Measurements from ENCODE around the gene POLA1.
"Not testable (repeated sequence)": the region's sequence is repeated elsewhere in the genome, so short reads cannot be mapped to it uniquely, and the experiment has no call there.

The POLA1 gene

DNA sequence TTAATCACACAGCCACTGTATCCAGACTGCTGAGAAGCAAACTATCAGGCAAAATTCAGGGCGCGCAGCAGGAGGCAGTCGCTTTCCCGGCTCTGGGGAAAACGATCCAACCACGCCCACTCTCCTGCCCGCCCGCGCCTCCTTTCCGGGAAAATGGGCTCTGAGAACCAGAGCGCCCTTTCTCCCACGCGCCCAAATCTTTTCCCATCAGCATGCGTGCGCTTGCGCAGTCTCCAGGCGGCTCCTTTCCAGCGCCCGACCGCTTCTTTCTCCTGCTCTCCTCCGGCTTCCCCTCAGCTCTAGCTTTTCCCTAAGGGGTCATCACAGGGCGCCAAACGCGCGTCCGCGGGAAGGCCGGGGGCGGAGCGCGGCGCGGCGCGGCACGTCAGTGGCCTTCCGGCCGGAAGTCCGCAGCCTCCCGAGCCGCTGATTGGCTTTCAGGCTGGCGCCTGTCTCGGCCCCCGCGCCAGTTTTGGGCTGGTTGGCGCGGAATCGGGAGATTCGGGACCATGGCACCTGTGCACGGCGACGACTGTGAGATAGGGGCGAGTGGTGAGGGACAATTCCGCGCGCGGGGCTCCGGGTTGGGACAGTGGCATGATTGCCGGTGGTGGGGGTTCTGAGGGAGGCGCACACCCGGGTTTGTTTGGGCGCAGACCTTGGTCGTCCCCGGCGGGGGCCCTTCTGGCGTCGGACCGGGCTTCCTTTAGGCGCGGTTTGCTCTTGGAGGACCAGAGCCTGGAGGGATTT is at the start of gene POLA1:
Gene POLA1, plus strand, starts transcription at position 466 of the 750 bp plus-strand sequence. Its CDS starts 44 bp downstream, at position 510.
- DNase-seq, result peak; percentile 64 to 71

- no peak for DNase-seq
Measured at GRCh38 chrX:24646006-24646405, 47.7 kb upstream of the POLA1 start.

- DNase-seq, result no peak
Measured at GRCh38 chrX:24646745-24647182, 47.0 kb upstream of the POLA1 start.

- DNase-seq, result peak; percentile 30 to 47
Measured at GRCh38 chrX:24647257-24648058, 46.3 kb upstream of the POLA1 start, which contains the start of gene PCYT1B. PCYT1B (minus strand) TSS chrX:24647347; CDS start chrX:24647105, 242 bp downstream.

- no peak for DNase-seq
Measured at GRCh38 chrX:24648495-24648894, 45.2 kb upstream of the POLA1 start.

- no peak for DNase-seq
Measured at GRCh38 chrX:24651783-24652182, 41.9 kb upstream of the POLA1 start.

DNA sequence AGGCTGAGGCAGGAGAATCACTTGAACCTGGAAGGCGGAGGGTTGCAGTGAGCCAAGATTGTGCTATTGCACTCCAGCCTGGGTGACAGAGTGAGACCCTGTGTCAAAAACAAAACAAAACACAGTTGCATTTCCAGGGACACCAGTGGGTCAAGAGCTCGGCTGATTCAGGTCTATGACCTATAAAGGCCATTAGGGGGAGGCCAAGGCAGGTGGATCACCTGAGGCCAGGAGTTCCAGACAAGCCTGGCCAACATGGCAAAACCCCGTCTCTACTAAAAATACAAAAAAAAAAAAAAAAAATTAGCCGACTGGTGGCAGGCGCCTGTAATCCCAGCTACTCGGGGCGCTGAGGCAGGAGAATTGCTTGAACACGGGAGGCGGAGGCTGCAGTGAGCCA is 38.0 kb upstream of the POLA1 start:
- DNase-seq, result not testable (repeated sequence)

DNA sequence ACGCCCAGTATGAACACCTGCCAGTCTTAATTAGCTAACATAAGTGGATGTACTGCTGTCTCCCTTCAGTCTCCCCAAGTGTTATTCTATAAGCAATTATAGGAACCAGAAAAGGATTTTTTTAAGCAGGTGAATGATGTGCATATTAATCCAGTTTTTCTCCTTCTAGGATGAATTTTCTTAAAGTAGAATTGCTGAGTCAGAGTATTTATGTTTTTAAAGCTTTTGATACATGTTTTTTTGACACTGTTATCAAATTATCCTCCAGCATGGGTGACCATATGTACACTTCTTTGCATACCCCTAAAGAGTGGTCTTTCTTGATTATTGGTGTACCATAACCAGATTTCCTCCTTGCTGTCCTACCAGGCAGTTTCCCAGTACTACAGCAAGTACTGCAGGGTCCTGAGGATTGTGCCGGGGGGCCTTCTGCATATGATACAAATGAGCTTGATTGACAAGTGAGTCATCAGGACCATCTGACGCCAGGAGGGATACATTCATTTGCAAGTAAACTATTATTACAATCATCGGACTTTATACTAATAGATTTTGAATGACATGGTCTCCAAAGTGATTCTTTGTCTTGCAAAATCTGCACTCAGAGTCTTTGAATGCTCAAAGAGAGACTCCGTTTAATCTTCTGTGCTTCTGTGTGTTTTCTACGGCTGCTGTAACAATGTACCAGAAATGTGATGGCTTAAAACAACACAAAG is 35.9 kb upstream of the POLA1 start:
- DNase-seq, result no peak

- no peak for DNase-seq
Measured at GRCh38 chrX:24658421-24658820, 35.3 kb upstream of the POLA1 start.

GRCh38 chrX:24659106-24659505 is 34.6 kb upstream of the POLA1 start:
- DNase-seq, result no peak

DNA sequence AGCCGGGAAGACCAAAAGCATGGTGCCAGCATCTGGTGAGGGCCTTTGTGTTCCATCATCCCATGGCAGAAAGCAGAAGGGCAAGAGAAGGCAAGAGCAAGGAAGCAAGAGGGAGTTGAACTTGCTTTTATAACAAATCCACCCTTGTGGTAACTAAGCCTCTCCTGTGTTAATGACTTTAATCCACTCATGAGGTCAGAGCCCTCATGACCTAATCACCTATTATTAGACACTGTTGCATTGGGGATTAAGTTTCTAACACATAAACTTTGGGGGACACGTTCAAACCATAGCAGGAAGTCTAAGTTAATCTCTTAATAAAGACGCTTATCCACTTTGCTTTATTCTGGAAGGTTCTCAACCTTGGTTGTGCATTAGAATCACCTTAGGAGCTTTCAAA is 34.1 kb upstream of the POLA1 start:
- DNase-seq, result no peak

DNA sequence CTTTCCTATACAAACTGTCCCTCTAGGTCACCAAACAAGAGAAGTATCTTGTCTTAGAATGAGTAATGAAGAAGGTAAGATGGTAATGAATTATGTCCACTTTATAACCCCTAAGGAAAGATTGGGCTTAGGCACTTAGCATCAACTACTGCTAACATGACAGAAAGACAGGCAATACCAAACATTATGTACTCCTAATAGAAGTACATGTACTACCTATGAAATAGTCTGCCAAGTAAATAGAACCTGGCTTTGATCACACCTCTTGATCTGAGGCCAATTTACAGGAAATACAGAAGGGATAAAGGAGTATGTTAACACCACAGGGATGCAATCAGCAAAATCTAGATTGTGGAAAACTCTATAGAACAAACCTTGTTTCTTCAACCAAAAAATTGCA is 32.4 kb upstream of the POLA1 start:
- no peak for DNase-seq

- DNase-seq, result no peak
Measured at GRCh38 chrX:24662352-24662751, 31.4 kb upstream of the POLA1 start.

DNA sequence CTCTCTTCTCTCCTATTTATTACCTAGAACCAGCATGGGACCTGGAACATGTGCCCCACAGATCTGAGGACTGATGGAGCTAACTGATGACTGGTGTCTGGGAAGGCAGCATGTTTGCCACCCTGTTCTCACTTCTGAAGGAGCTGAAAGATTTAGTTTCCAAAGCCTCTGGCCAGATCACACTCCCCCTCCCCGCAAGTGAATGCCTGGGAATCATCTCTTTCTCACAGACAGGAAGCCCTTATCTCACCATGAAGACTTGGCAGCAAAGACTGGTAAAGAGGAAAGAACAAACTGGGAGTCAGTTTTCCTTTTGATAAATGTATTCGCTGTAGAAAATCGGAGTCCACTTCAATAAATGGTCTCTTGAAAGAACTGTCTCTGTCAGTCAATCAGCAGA is 25.6 kb upstream of the POLA1 start:
- no peak for DNase-seq

- DNase-seq, result no peak
Measured at GRCh38 chrX:24672701-24673190, 21.0 kb upstream of the POLA1 start.

- DNase-seq, result no peak
Measured at GRCh38 chrX:24673424-24673823, 20.3 kb upstream of the POLA1 start.

DNA sequence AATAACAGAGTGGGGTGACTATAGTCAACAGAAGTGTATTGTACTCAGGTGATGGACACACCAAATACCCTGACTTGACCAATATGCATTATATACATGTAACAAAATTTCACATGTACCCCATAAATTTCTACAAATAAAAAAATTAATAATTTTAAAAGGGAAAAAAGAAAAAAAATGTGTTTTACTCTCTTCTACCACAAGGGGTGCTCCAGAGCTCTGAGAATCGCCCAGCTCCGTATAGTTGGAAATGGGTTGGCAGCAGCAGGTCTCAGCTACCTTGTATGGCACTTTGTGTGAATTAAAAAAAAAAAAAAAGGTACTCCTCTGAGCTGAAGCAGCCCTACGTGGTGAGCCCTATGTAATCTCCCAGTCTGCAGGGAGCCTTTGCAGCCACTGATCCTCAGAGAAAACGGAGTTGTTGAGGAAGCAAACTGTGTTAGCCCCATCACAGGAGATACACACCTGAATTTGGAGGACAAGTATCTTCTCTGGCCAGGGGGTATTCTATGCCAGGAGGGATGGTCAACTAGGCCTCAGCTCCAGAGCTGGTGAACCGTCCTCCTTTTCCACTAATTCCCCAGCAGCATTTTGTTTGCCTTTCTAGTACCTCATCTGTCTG is 17.2 kb upstream of the POLA1 start:
- DNase-seq, result no peak

- peak in 1 of 2 donors; percentile 13 for DNase-seq
Measured at GRCh38 chrX:24682739-24683432, 10.8 kb upstream of the POLA1 start.

GRCh38 chrX:24684048-24684447 is 9.7 kb upstream of the POLA1 start:
- DNase-seq, result no peak

DNA sequence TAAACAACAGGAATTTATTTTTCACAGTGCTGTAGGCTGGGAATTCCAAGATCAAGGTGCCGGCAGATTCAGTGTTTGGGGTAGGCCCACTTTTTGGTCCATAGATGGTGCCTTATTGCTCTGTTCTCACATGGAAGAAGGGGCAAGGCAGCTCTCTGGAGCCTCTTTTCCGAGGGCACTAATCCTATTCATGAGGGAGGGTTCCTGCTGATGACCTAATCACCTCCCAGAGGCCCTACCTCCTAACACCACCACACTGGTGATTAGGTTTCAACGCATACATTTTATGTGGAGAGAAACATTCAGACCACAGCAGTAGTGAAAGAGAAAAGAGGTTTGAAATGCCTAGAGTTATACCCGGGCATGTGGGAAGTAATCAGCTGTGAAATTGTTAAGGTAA is 1.4 kb upstream of the POLA1 start:
- no peak for DNase-seq

DNA sequence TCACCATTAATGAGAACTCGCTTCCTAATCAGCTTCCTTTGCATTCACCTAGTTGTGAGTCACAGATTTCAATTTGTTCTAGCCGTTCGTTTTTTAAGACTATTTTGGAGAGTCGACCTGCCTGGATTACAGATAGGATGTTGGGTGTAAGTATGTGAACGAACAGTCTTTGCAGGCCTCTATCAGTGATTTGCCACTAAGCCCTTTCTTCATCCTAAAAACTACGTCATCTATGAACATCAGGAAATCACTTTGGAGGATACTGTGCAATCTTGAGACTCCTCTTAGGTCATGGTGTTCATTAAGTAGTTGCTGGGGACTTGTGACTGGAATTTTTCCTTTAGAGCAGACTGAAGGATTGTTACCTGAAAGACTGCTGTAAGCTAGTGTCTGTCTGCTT is 1.1 kb downstream of the POLA1 start:
- DNase-seq, result no peak

DNA sequence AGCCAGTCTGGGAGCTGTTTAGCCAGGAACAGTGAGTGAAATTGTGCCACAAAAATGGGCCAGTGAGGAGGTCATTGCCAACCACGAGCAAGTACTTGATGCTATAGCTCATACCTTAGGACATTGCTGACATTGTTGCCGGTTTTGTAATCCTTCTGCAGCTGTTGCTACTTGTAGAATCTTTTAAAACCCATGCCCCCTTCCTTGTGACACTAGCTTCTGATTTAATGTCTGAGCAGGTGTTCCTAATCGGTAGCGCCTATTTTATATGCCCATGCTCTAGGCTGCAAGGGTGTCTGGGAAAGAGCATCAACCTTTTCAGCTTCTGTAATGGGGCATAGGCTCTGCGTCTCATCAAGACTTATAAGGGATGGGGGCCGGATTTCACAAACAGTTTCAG is 2.6 kb downstream of the POLA1 start:
- no peak for DNase-seq

Measured in stimulated activated CD4-positive, alpha-beta T cell treated with anti-CD3 and anti-CD28 coated beads, Interleukin-2, amount 100 ng/mL, for 48 hours (primary cell).